Measurements from ENCODE around the gene ERI3.

DNA sequence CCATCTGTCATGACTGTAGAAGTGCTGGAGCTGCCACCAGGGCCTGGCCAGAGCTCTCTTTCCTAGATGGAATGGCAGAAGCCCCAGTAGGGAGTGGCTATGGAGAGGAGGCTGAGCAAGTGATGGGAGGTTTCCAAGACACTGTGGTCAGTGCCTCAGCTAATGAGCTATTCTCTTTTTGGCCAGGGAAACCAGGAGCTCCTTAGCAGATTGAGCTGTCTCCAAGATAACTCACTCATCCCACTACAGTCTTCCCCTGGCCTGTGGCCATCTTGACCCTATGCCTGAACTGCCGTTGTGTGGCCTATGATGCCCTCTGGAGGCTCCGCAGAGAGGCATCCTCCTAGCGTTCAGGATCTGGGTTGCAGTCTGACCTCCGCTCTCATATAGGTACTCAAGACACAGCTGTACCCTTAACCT, 60.5 kb downstream of the ERI3 start:
- TF ChIP-seq, protein P1, sequence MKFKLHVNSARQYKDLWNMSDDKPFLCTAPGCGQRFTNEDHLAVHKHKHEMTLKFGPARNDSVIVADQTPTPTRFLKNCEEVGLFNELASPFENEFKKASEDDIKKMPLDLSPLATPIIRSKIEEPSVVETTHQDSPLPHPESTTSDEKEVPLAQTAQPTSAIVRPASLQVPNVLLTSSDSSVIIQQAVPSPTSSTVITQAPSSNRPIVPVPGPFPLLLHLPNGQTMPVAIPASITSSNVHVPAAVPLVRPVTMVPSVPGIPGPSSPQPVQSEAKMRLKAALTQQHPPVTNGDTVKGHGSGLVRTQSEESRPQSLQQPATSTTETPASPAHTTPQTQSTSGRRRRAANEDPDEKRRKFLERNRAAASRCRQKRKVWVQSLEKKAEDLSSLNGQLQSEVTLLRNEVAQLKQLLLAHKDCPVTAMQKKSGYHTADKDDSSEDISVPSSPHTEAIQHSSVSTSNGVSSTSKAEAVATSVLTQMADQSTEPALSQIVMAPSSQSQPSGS (IDR thresholded peaks at IDR 0.05; ENCODE audit: low read length): no peak
- TF ChIP-seq POLR2A (IDR thresholded peaks at IDR 0.05; ENCODE audit: low read depth, low read length) (no peak), RCOR1 (conservative IDR thresholded peaks at IDR 0.05; ENCODE audit: low read depth, low read length) (no peak)
- TF ChIP-seq, protein P2, sequence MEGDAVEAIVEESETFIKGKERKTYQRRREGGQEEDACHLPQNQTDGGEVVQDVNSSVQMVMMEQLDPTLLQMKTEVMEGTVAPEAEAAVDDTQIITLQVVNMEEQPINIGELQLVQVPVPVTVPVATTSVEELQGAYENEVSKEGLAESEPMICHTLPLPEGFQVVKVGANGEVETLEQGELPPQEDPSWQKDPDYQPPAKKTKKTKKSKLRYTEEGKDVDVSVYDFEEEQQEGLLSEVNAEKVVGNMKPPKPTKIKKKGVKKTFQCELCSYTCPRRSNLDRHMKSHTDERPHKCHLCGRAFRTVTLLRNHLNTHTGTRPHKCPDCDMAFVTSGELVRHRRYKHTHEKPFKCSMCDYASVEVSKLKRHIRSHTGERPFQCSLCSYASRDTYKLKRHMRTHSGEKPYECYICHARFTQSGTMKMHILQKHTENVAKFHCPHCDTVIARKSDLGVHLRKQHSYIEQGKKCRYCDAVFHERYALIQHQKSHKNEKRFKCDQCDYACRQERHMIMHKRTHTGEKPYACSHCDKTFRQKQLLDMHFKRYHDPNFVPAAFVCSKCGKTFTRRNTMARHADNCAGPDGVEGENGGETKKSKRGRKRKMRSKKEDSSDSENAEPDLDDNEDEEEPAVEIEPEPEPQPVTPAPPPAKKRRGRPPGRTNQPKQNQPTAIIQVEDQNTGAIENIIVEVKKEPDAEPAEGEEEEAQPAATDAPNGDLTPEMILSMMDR (IDR thresholded peaks at IDR 0.05 in 2 of 3, conservative IDR thresholded peaks at IDR 0.05 in 1 of 3; ENCODE audit: control insufficient read depth in 2 of 3, extremely low read depth in 1 of 3, insufficient read depth in 1 of 3, low read depth in 3 of 3, low read length in 3 of 3): no peak

Data from GM12878 (cell line).